Colonic mucosa (tissue), 4 donors: ENCODE measurements around the gene NT5DC1. TPM values are rescaled to one million over a fixed set of nuclear protein-coding genes. Genes with fewer than 3 reads are reported as not detected.

Experiments
- DNase-seq: peaks from one replicate; pipeline ENCODE4 v3.0.0-alpha.2; 2020
- H3K27ac ChIP-seq: fragments of 200-600 bp; one replicate; pipeline ENCODE4 v1.8.0; 2021
- H3K27me3 ChIP-seq: fragments of 200-600 bp; one replicate; pipeline ENCODE4 v1.8.0; 2021
- H3K36me3 ChIP-seq: fragments of 200-600 bp; one replicate; pipeline ENCODE4 v1.8.0; 2021
- H3K4me1 ChIP-seq: fragments of 200-600 bp; one replicate; pipeline ENCODE4 v1.8.0; 2021; ENCODE audit warnings: mild to moderate bottlenecking
- H3K4me3 ChIP-seq: fragments of 200-600 bp; one replicate; pipeline ENCODE4 v1.8.0; 2021
- H3K9ac ChIP-seq, 2 donors: one replicate each; pipeline ENCODE4 v1.7.0; 2013; ENCODE audit warnings: control low read depth in 2 of 2, low read depth in 2 of 2, low read length in 2 of 2
- H3K9me3 ChIP-seq: fragments of 200-600 bp; one replicate; pipeline ENCODE4 v1.8.0; 2021
- intact Hi-C: fragments of 100-400 bp; cut with DNase I; formaldehyde crosslinking; loops from one replicate; pipeline ENCODE4 v1.14.1; 2022
- total RNA-seq, 2 donors: library from RNA; stranded (reverse); fragmentation: NEBNext Ultra II Directional in 1 of 2; extraction: Animal tissue kit (Norgen Biotek cat#: 25700) in 1 of 2; gene quantifications; one replicate each; pipeline ENCODE4 v1.2.1, GENCODE V29; 2021
- TF ChIP-seq, protein P1 (sequence below): fragments of 200-600 bp; IDR thresholded peaks from one replicate; pipeline ENCODE4 v1.8.0; 2022; ENCODE audit warnings: antibody characterized with exemption, mild to moderate bottlenecking
- donor health status: healthy.
- donor health status: DM: no; HTN: no; CAD: no.
- donor health status: DM: no; HTN: no; CAD: no.

The NT5DC1 gene
- total RNA-seq, 2 donors from 2014 or later = 49.8 to 50.1 TPM

GRCh38 chr6:116170358-116171057 is 69.9 kb downstream of the NT5DC1 start:
- Histone ChIP-seq H3K27ac (no peak overlapping the region), H3K36me3 (no peaks in the 10 kb centered on the region), H3K9ac (no peak overlapping the region), H3K9me3 (no peaks in the 10 kb centered on the region), H3K4me3 (no peak overlapping the region), H3K4me1 (no peaks in the 10 kb centered on the region), H3K27me3 (no peaks in the 10 kb centered on the region)
- intact Hi-C loops = no loop called here
- TF ChIP-seq, protein P1, sequence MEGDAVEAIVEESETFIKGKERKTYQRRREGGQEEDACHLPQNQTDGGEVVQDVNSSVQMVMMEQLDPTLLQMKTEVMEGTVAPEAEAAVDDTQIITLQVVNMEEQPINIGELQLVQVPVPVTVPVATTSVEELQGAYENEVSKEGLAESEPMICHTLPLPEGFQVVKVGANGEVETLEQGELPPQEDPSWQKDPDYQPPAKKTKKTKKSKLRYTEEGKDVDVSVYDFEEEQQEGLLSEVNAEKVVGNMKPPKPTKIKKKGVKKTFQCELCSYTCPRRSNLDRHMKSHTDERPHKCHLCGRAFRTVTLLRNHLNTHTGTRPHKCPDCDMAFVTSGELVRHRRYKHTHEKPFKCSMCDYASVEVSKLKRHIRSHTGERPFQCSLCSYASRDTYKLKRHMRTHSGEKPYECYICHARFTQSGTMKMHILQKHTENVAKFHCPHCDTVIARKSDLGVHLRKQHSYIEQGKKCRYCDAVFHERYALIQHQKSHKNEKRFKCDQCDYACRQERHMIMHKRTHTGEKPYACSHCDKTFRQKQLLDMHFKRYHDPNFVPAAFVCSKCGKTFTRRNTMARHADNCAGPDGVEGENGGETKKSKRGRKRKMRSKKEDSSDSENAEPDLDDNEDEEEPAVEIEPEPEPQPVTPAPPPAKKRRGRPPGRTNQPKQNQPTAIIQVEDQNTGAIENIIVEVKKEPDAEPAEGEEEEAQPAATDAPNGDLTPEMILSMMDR = no peak
- no peak for DNase-seq

DNA sequence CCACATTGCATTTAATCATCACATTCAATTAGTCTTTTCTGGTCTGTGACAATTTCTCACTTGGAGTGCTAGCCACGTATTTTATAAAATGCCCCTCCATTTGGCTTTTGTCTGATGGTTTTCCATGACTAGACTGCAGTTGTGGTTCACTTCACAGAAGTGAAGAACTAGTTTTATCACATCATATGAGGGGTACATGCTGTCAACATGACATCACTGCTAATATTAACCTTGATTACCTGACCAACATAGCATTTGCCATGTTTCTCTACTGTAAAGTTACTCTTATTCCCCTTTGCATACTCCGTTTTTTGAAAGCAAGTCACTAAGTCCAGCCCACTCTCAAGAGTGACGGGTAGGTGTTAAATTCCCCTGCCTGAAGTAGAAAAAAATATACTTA is 73.3 kb downstream of the NT5DC1 start:
- H3K9ac ChIP-seq = no peak overlapping the region
- no peaks in the 10 kb centered on the region for H3K9me3 ChIP-seq
- no peak overlapping the region for H3K4me3 ChIP-seq
- intact Hi-C loops = no loop called here
- H3K4me1 ChIP-seq = no peaks in the 10 kb centered on the region
- no peaks in the 10 kb centered on the region for H3K27me3 ChIP-seq
- DNase-seq = no peak
- TF ChIP-seq, protein P1 = no peak
- H3K27ac ChIP-seq = no peak overlapping the region
- H3K36me3 ChIP-seq = no peaks in the 10 kb centered on the region

- Histone ChIP-seq H3K27me3 (no peaks in the 10 kb centered on the region), H3K27ac (no peak overlapping the region), H3K4me1 (no peaks in the 10 kb centered on the region), H3K4me3 (no peak overlapping the region), H3K36me3 (no peaks in the 10 kb centered on the region), H3K9ac (no peak overlapping the region), H3K9me3 (no peaks in the 10 kb centered on the region)
- TF ChIP-seq, protein P1 = no peak
- no peak for DNase-seq
- intact Hi-C loops = no loop called here
Observed at GRCh38 chr6:116175344-116175743, 74.7 kb downstream of the NT5DC1 start.

GRCh38 chr6:116176596-116176995 is 75.9 kb downstream of the NT5DC1 start:
- TF ChIP-seq, protein P1 = no peak
- intact Hi-C loops = no loop called here
- Histone ChIP-seq H3K36me3 (no peaks in the 10 kb centered on the region), H3K9ac (no peak overlapping the region), H3K4me1 (no peaks in the 10 kb centered on the region), H3K27ac (no peak overlapping the region), H3K9me3 (no peaks in the 10 kb centered on the region), H3K27me3 (no peaks in the 10 kb centered on the region), H3K4me3 (no peak overlapping the region)
- DNase-seq = no peak

DNA sequence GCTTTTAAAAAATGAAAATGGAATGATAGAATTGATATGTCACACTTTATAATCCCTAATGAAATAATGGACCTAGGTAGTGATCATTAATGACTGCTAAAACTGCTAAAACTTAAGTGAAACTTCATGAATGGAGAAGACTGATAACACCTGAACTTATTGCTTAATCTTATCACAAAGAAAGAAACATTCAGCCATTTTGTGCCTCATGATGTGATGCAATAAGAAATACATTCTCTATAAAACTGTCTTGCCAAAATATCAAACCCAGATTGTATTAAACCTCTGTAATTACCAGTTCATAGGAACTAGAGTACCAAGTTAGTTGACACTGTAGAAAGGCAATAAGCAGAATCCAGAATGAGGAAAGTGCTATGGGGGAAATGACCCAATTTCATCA is 79.7 kb downstream of the NT5DC1 start:
- intact Hi-C loops = no loop called here
- no peaks in the 10 kb centered on the region for H3K36me3 ChIP-seq
- DNase-seq = no peak
- H3K27me3 ChIP-seq = no peaks in the 10 kb centered on the region
- H3K9me3 ChIP-seq = no peaks in the 10 kb centered on the region
- H3K9ac ChIP-seq = no peak overlapping the region
- no peak overlapping the region for H3K4me3 ChIP-seq
- H3K4me1 ChIP-seq = no peaks in the 10 kb centered on the region
- no peak overlapping the region for H3K27ac ChIP-seq
- TF ChIP-seq, protein P1 = no peak
